Chondrocyte (in vitro differentiated cells): ENCODE data around the gene FADS1. TPM values are rescaled to one million over a fixed set of nuclear protein-coding genes. Genes with fewer than 3 reads are reported as not detected.
A peak's percentile ranks its signal among the peaks of the same experiment; 100 is the strongest.

ENCODE experiments used
- DNase-seq: peaks from one replicate; pipeline ENCODE4 v3.0.0; 2021; ENCODE audit warnings: mixed read lengths, low spot score
- H3K27ac Mint-ChIP-seq: one replicate; pipeline ENCODE4 v1.8.0; 2021; ENCODE audit warnings: mild to moderate bottlenecking, moderate library complexity, mixed read lengths; ENCODE audit not compliant: unreplicated experiment
- H3K27me3 Mint-ChIP-seq: 2 replicates; pipeline ENCODE4 v1.8.0; 2021; ENCODE audit warnings: low read depth, mixed read lengths
- H3K36me3 Mint-ChIP-seq: 2 replicates; pipeline ENCODE4 v1.8.0; 2021; ENCODE audit warnings: low read depth, mixed read lengths
- H3K4me1 Mint-ChIP-seq: 2 replicates; pipeline ENCODE4 v1.8.0; 2021; ENCODE audit warnings: low read depth, mild to moderate bottlenecking, mixed read lengths
- H3K4me3 Mint-ChIP-seq: one replicate; pipeline ENCODE4 v1.8.0; 2021; ENCODE audit warnings: mild to moderate bottlenecking, moderate library complexity, mixed read lengths; ENCODE audit not compliant: unreplicated experiment
- H3K9me3 Mint-ChIP-seq: 2 replicates; pipeline ENCODE4 v1.8.0; 2021; ENCODE audit warnings: low read depth, mixed read lengths
- total RNA-seq: library from RNA; stranded (reverse); gene quantifications from 3 replicates; pipeline ENCODE4 v1.2.1, GENCODE V29; 2021
- TF ChIP-seq, protein P1 (sequence below): fragments of 200-600 bp; sonication (generic); IDR thresholded peaks from 2 replicates; pipeline ENCODE4 v1.5.0; 2021; ENCODE audit warnings: antibody characterized with exemption, mild to moderate bottlenecking, moderate library complexity

FADS1 gene
- total RNA-seq, 1 donor from 2014 or later, result 74.6 TPM

GRCh38 chr11:61781585-61781984 lies 35.2 kb downstream of the FADS1 start:
- Mint-ChIP-seq H3K27me3 (no peaks in the 10 kb centered on the region), H3K4me1 (peaks cover 20% of the 10 kb centered on the region), H3K9me3 (no peaks in the 10 kb centered on the region), H3K27ac (no peak overlapping the region), H3K4me3 (no peak overlapping the region), H3K36me3 (peaks cover 6% of the 10 kb centered on the region)
- DNase-seq, result peak; percentile 79
- TF ChIP-seq, protein P1, sequence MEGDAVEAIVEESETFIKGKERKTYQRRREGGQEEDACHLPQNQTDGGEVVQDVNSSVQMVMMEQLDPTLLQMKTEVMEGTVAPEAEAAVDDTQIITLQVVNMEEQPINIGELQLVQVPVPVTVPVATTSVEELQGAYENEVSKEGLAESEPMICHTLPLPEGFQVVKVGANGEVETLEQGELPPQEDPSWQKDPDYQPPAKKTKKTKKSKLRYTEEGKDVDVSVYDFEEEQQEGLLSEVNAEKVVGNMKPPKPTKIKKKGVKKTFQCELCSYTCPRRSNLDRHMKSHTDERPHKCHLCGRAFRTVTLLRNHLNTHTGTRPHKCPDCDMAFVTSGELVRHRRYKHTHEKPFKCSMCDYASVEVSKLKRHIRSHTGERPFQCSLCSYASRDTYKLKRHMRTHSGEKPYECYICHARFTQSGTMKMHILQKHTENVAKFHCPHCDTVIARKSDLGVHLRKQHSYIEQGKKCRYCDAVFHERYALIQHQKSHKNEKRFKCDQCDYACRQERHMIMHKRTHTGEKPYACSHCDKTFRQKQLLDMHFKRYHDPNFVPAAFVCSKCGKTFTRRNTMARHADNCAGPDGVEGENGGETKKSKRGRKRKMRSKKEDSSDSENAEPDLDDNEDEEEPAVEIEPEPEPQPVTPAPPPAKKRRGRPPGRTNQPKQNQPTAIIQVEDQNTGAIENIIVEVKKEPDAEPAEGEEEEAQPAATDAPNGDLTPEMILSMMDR, result no peak

DNA sequence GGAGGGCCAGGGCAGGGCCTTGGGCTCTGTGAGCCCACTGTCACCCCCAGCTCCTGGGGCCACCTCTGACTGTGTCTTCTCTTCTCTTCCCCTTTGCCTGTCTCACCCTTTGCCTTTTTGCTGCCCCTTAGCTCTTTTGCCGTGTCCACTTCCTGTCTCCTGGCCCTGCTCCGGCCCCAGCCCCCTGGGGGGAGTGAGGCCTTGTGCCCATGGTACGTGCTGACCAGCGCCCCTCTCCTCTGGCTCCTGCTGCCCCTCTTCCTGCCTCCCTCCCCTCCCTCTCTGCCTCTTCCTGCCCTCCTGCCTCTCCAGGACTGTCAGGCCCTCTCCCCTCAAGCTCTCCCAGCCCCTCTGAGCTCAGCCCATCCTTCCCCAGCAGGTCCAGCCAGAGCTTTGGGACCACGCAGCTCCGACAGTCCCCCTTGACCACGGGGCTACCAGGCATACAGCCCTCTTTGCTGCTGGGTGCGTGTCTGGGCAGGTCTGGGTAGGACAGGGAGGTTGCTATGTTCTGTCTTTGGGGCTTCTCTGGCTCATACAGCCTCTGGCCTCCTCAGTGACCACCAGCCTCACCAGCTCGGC lies 36.1 kb downstream of the FADS1 start:
- Mint-ChIP-seq H3K27ac (no peak overlapping the region), H3K27me3 (no peaks in the 10 kb centered on the region), H3K9me3 (no peaks in the 10 kb centered on the region), H3K4me3 (no peak overlapping the region), H3K4me1 (peaks cover 20% of the 10 kb centered on the region), H3K36me3 (peaks cover 6% of the 10 kb centered on the region)
- TF ChIP-seq, protein P1, result no peak
- no peak for DNase-seq

DNA sequence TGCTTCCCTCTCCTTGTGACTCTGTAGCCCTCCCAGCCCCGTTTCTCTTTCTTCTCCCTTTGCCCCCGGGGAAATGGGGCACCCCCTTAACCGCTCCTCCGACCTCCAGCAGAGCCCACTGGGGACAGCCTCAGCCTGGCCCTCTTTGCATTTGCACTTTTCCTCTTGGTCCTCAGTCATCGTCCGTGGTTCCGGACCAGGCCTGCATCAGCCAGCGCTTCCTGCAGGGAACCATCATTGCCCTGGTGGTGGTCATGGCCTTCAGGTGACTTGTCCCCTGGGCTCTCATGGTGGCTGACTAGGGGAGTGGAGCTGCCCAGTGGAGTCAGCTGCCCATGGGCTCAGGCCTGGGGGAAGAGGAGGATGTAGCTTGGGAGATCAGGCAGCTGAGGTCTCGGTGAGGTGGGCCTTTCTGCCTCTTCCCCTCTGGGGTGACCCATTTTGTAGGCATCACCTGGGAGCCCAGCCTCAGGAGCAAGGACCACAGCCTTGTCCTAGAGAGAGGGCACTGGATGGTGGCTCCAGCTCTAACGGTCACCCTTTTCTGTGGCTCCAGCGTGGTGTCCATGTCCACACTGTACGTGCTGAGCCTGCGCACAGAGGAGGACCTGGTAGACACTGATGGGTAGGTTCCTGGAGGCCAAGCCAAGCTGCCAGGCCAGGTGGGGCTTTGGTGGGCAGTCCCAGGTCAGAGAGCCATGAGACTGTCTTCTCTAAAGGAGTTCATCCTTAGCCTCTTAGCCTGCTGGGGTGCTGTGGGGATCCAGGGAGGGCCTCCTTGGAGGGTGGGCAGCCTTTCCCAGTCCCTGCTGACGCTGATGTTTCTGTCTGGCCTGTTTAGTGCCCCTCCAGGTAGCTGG lies 36.9 kb downstream of the FADS1 start:
- H3K4me3 Mint-ChIP-seq, result no peak overlapping the region
- no peak for DNase-seq
- peaks cover 2% of the 10 kb centered on the region for H3K36me3 Mint-ChIP-seq
- TF ChIP-seq, protein P1, result no peak
- no peaks in the 10 kb centered on the region for H3K27me3 Mint-ChIP-seq
- no peaks in the 10 kb centered on the region for H3K9me3 Mint-ChIP-seq
- peaks cover 17% of the 10 kb centered on the region for H3K4me1 Mint-ChIP-seq
- no peak overlapping the region for H3K27ac Mint-ChIP-seq

- Mint-ChIP-seq H3K9me3 (no peaks in the 10 kb centered on the region), H3K4me3 (no peak overlapping the region), H3K27ac (no peak overlapping the region), H3K27me3 (no peaks in the 10 kb centered on the region), H3K4me1 (peaks cover 9% of the 10 kb centered on the region), H3K36me3 (no peaks in the 10 kb centered on the region)
- TF ChIP-seq, protein P1, result no peak
- peak; percentile 86 for DNase-seq
Measured at GRCh38 chr11:61778920-61779650, 37.7 kb downstream of the FADS1 start.

DNA sequence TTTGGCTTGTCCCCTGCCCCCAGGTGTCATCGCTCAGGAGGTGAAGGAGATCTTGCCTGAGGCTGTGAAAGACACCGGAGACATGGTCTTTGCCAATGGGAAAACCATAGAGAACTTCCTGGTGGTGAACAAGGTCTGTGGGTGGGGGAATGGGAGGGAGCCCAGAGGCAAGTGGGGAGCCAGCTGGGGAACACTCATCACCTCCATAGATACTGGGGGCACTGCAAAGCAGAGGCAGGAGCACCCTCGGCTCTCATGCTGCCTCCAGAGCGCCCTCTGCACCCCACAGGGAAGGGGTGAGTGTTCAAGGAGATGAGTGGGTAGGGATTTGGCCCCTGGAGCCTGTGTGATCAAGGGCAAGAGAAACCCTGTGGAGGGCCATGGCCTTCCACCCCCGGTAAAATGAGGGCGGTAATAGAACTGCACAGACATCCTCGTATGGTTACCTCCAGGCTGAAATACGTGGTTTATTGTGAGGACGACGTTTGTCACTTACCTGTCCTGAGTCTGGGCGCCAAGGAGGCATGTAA lies 38.4 kb downstream of the FADS1 start:
- no peak overlapping the region for H3K4me3 Mint-ChIP-seq
- H3K4me1 Mint-ChIP-seq, result peaks cover 3% of the 10 kb centered on the region
- TF ChIP-seq, protein P1, result no peak
- no peak overlapping the region for H3K27ac Mint-ChIP-seq
- H3K36me3 Mint-ChIP-seq, result no peaks in the 10 kb centered on the region
- no peaks in the 10 kb centered on the region for H3K27me3 Mint-ChIP-seq
- no peaks in the 10 kb centered on the region for H3K9me3 Mint-ChIP-seq
- peak; percentile 59 for DNase-seq
